Muscle of arm (tissue), 12 donors: ENCODE data around the gene ASMTL. TPM values are rescaled to one million over a fixed set of nuclear protein-coding genes. Genes with fewer than 3 reads are reported as not detected.
"Not testable (repeated sequence)": the region's sequence is repeated elsewhere in the genome, so short reads cannot be mapped to it uniquely, and the experiment has no call there.

ENCODE experiments used
- DNase-seq: peaks from one replicate; pipeline ENCODE4 v3.0.0-alpha.2; 2013
- polyA plus RNA-seq, 12 donors: library from polyadenylated mRNA; unstranded; fragments of 120-200 nt; gene quantifications; one replicate each; pipeline ENCODE4 v1.2.1, GENCODE V29; 2013; ENCODE audit not compliant: insufficient read length in 12 of 12

Gene ASMTL
- polyA plus RNA-seq, 12 donors = 15.5 to 27.7 (median 20.0) TPM; not detected in 1

DNA sequence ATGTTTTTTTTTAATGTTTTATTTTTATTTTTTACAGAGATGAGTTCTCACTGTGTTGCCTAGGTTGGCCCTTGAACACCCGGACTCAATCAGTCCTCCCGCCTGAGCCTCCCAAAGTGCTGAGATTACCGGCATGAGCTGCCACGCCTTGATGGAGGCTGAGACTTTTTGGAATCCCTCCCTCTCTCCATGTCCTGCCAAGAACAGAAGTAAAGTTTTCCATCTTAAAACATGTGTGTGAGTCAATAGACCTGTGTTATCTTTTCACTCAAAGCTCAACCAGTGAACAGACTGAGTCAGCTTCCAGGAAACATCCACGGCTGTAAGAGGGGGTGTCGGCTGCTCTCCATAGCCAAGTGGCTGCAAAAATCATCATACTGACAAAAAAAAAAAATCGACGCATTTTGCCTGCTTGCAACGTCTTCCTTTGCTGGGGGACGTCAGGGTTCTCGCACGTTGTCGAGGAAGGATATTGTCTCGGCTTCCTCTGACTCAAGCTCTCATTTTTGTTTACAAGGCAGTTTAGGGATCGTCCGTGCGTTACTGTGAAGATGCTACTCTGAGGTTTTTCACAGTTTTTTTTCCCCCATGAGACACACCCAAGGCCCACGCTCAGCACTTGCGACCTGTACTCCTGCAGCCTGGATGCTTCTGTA is 10.0 kb upstream of the ASMTL start:
- DNase-seq = no peak

DNA sequence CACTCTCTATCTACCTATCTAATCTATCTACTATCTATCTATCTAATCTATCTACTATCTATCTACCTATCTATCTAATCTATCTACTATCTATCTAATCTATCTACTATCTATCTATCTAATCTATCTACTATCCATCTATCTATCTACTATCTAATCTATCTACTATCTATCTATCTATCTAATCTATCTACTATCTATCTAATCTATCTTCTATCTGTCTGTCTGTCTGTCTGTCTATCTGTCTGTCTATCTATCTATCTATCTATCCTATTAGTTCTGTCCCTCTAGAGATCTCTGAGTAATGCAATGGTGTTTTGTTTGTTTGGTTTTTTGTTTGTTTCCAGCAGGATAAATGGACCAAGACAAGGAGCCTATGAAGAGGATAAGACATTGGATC is 9.4 kb upstream of the ASMTL start:
- no peak for DNase-seq

- DNase-seq = no peak
Measured at GRCh38 chrX:1455948-1456280, 3.2 kb upstream of the ASMTL start.

DNA sequence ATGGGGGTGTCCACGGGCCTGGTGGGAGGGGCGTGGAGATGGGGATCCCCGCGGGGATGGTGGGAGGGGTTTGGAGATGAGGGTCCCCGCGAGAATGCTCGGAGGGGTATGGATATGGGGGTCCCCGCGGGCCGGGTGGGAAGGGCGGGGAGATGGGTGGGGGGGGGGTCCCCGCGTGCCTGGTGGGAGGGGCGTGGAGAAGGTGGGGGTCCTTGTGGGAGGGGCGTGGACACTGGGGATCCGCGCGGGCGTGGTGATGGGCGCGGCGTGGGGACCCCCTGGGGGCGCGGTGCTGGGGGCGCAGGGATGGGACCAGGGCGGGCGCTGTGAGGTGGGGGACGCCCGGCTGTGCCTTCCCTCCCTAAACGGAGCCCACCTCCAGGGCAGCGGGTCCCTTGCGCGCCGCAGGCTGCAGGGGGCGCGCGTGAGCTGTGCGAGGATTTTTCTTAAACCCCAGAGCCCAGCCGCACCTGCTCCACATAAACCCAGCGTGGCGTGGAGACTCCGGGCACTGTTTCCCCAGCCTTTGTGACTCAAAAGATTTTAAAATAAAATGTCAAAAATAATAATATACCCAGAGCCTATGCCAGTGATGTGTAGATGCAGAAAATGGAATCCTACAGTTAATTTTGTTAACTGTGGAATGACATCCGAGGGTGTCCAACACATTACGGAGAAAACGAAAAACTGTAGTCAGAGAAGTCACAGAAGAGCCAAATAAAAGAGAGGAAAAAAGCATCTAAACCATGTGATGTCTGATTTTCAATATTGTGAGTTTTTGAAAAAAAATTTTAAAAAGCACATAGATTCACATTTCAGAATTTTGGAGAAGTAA is 1.5 kb upstream of the ASMTL start:
- peak; percentile 80 for DNase-seq

- no peak for DNase-seq
Measured at GRCh38 chrX:1453395-1453783, 680 bp upstream of the ASMTL start.

- DNase-seq = no peak
Measured at GRCh38 chrX:1451661-1452515, 821 bp downstream of the ASMTL start.

- DNase-seq = no peak
Measured at GRCh38 chrX:1451251-1451660, 1.5 kb downstream of the ASMTL start.

DNA sequence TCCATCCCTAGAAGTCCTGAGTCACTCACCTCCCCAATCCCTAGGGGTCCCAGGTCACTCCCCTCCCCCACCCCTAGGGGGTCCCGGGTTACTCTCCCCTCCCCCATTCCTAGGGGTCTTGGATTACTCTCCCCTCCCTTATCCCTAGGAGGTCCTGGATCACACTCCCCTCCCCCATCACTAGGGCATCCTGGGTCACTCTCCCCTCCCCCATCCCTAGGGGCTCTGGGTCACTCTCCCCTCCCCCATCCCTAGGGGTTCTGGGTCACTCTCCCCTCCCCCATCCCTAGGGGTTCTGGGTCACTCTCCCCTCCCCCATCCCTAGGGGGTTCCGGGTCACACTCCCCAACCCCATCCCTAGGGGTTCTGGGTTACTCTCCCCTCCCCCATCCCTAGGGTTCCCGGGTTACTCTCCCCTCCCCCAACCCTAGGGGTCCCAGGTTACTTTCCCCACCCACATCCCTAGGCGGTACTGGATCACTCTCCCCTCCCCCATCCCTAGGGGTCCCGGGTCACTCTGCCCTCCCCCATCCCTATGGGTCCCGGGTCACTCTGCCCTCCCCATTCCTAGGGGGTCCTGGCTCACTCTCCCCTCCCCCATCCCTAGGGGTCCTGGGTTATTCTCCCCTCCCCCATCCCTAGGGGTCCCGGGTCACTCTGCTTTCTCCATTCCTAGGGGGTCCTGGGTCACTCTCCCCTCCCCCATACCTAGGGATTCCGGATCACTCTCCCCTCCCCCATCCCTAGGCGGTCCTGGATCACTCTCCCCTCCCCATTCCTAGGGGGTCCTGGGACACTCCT is 2.1 kb downstream of the ASMTL start:
- DNase-seq = no peak

- no peak for DNase-seq
Measured at GRCh38 chrX:1449823-1450149, 2.9 kb downstream of the ASMTL start.

GRCh38 chrX:1449036-1449822 is 3.5 kb downstream of the ASMTL start:
- DNase-seq = no peak

GRCh38 chrX:1448573-1449001 is 4.1 kb downstream of the ASMTL start:
- DNase-seq = not testable (repeated sequence)

GRCh38 chrX:1447969-1448572 is 4.6 kb downstream of the ASMTL start:
- not testable (repeated sequence) for DNase-seq

GRCh38 chrX:1446984-1447968 is 5.4 kb downstream of the ASMTL start:
- DNase-seq = not testable (repeated sequence)

DNA sequence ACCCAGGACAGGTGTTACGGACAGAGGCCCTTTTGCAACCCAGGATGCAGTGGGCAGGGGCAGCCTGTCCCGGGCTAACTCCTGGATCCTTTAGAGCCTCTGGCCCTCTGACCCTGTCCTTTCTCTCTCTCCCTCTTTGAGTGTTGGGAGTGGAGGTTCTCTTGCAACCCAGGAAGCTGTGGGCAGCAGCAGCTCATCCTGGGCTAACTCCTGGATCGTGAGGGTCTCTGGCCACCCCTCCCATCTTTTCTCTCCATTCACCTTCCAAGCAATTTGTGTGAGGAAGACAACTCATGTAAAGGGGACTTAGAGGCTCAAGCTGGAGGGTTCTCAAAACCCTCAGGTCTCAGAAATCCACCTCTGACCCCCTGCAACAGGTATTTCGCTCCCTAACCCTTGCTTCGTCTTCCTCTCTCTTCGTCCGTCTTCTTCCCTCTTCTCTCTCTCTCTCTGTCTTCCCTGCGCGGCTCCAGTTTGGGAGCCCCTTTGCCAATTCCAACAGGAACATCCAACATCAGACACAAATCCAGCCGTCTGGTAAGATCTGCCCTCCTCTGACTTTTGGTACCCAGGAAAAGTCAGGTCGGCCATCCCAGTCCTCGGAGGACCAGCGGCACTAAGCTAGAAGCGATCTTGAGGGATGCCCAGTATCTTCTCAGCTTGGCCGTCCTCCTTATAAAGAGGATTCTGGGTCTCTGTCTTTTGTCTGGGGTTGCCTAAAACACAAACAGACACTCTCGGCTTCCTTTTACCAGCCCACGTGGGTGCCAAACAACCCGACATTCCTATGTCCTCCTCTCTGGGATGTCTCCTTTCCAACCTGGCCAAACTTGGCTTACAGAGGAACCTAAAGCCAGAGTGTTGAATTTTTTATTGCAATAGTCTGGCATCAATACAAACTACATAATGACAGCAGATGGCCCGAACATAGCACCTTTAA is 7.9 kb downstream of the ASMTL start:
- DNase-seq = no peak

DNA sequence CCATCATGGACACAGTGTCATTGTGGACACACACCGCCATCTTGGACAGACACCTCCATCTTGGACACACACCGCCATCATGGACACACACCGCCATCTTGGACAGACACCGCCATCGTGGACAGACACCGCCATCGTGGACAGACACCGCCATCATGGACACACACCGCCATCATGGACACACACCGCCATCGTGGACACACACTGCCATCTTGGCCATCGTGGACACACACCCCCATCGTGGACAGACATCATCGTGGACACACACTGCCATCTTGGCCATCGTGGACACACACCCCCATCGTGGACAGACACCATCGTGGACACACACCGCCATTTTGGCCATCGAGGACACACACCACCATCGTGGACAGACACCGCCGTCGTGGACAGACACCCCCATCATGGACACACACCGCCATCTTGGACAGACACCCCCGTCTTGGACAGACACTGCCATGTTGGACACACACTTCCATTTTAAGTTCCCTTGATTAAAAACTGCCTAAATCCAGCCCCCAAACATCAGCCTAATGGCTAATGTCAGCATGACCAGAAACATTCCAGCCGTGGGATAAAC is 9.1 kb downstream of the ASMTL start:
- no peak for DNase-seq

GRCh38 chrX:1442724-1443367 is 9.9 kb downstream of the ASMTL start:
- DNase-seq = no peak

DNA sequence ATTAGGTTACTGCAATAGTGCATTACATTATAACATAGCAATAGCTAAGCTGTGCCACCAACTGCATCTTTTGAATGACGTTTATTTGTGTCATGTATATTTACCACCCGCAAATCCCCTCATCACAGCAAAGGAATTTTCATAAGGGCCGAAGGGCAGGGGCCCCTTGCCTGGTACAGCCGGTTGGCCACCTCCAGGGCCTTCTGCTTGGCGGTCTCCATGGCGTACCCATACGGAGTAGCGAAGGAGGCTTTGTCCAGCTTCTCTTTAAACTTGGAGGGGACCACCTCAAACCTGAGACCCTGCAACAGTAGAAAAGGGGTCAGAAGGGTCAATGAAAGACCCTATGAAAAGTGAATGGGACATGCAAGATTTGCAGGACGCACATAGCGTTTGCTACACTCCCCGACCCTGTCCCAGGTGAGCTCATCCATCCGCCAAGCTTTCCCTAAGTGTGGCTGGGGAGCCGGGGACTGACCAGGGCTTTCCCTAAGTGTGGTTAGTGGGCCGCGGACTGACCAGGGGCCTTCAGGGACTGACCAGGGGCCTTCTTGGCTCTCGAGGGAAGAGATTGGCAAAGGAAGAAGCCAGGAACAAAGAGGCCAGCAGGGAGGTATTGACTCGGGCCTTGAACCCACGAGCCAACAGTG is 10.6 kb downstream of the ASMTL start:
- DNase-seq = no peak
